Measurements from ENCODE around the gene MNAT1.

MNAT1 gene

DNA sequence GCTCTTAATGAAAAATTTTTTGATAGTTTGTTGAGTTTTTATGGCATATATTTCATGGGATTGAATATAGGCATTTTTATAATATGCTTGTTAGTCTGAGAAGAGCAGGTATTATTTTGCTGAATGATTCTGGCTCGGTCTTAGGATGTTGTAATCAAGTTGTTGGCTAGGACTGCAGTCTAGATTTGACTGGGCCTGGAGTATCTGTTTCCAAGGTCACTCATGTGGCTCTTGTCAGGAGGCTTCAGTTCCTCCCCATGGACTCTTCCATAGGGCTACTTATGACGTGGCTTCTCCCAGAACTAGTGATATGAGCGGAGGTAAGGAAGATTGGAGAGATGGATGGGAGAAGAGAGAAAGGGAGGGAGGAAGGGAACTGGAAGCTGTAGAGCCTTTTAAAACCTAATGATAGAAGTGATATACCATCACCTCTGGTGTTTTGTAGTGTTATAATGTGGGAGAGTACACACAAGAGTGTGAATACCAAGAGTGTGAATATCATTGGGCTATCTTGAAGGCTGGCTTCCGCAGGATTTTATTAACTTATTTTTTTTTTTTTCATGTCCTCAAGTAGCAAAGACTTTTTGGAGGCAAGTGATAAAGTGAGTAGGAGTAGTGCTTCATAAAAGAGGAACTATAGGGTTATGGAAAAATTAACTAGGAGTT is 4.4 kb downstream of the MNAT1 start:
- TF ChIP-seq, protein P1, sequence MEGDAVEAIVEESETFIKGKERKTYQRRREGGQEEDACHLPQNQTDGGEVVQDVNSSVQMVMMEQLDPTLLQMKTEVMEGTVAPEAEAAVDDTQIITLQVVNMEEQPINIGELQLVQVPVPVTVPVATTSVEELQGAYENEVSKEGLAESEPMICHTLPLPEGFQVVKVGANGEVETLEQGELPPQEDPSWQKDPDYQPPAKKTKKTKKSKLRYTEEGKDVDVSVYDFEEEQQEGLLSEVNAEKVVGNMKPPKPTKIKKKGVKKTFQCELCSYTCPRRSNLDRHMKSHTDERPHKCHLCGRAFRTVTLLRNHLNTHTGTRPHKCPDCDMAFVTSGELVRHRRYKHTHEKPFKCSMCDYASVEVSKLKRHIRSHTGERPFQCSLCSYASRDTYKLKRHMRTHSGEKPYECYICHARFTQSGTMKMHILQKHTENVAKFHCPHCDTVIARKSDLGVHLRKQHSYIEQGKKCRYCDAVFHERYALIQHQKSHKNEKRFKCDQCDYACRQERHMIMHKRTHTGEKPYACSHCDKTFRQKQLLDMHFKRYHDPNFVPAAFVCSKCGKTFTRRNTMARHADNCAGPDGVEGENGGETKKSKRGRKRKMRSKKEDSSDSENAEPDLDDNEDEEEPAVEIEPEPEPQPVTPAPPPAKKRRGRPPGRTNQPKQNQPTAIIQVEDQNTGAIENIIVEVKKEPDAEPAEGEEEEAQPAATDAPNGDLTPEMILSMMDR (IDR thresholded peaks at IDR 0.05; ENCODE audit: low read depth, low read length, missing control alignments): no peak
- H3K4me3 ChIP-seq (ENCODE audit: low read depth, low read length): no peak overlapping the region
- no peak for DNase-seq (ENCODE audit: low read depth)

GRCh38 chr14:60744566-60744965 is 10.0 kb downstream of the MNAT1 start:
- H3K4me3 ChIP-seq (ENCODE audit: low read depth, low read length): no peak overlapping the region
- DNase-seq (ENCODE audit: low read depth): no peak
- TF ChIP-seq, protein P1 (IDR thresholded peaks at IDR 0.05; ENCODE audit: low read depth, low read length, missing control alignments): no peak

DNA sequence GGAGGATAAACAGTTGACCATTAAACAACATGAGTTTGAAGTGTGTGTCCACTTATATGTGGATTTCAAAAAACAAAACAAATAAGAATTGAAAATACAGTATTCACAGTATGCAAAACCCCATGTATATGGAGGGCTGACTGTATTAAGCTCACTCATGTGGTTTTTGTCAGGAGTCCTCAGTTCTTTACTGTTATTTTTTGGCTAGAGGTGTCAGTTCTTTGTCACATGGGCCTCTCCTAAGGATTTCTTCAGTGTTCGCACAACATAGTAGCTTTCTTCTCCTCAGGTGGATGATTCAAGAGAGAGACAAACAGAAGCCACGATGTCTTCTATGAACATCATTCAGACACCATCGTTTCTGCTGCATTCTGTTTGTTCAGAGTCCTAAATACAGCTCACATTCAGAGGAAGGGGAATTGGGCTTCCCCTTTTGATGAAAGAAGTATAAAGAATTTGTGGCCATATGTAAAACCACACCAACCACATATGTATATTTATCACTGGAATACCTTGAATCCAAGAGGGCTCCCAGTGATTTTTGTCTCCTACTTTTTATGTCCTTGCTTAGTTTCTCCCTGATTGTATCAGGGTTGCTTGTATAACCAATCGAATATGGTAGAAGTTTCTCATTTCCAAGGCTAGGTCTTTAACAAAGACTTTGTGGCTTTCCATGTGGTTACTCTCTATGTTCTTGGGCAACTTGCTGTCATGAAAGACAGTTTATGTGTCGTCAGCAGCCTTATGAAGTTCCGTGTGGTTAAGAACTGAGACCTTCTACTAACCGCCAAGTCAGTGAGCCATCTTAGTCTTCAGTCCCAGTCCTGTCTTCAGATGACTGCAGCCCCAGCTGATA is 18.9 kb downstream of the MNAT1 start:
- no peak overlapping the region for H3K4me3 ChIP-seq (ENCODE audit: low read depth, low read length)
- DNase-seq (ENCODE audit: low read depth): peak; percentile 87

DNA sequence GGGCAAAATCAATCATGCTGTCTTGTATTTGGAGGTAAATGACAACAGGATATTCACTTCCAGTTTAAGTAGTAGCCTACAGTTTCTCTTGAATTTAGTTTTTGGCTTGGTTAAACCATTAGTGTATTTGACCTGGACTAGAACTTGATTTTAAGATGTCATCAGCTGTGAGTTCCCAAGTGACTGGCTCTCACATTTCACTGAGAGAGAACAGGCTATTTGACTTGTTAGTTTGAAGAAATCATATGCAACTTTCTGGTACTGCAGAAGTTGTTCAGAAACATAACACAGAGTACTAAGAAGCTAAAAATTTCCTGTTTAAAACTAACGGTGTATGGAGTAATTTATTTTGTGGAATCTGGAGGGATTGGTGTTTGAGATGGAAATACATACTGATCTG is 22.3 kb downstream of the MNAT1 start:
- TF ChIP-seq, protein P1 (IDR thresholded peaks at IDR 0.05; ENCODE audit: low read depth, low read length, missing control alignments): no peak
- DNase-seq (ENCODE audit: low read depth): no peak
- H3K4me3 ChIP-seq (ENCODE audit: low read depth, low read length): no peak overlapping the region

More for the DNA sequence above, 18.9 kb downstream of the MNAT1 start:
- TF ChIP-seq, protein P1 (IDR thresholded peaks at IDR 0.05; ENCODE audit: low read depth, low read length, missing control alignments): no peak

DNA sequence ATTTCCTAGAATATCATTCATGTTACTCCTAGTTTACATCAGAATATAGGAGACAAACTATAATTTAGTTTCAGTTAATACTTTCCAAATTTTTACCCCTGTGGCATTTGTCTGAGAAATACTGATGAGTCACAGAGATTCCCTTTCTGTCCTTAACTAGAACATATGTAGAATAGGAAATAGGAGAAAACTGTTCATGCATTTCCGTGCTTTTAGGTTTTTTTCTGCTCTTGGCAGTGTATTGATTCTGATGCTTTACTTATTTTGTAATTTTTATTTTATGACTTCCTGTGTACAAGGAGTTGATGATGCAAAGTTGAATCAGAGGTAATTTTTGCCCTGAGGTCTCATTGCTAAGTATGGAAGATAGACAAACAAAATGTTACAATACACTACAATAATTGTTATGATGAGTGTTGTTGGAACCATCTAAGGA is 23.0 kb downstream of the MNAT1 start:
- H3K4me3 ChIP-seq (ENCODE audit: low read depth, low read length): no peak overlapping the region
- no peak for DNase-seq (ENCODE audit: low read depth)
- TF ChIP-seq, protein P1 (IDR thresholded peaks at IDR 0.05; ENCODE audit: low read depth, low read length, missing control alignments): no peak

DNA sequence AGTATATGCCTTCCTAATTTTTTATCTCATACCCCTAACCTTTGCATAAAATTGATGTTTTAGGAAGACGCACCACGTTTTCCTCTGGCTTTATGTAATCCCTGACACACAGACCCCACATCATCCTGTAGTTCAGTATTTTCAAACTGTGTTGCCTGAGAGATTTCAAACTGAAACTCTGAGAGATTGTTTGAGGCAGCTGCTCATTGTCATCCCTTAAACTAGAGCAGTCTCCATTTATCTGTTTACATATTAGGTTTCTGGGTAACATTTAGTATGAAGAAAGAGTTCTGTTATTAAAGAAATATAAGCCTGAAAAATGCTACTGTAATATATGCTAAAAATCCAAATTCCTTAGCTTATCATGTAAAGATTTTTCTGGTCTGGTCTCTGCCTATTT is 24.3 kb downstream of the MNAT1 start:
- no peak overlapping the region for H3K4me3 ChIP-seq (ENCODE audit: low read depth, low read length)
- no peak for DNase-seq (ENCODE audit: low read depth)
- TF ChIP-seq, protein P1 (IDR thresholded peaks at IDR 0.05; ENCODE audit: low read depth, low read length, missing control alignments): no peak
